Activated CD8-positive, alpha-beta memory T cell treated with anti-CD3 and anti-CD28 coated beads, Interleukin-2, amount 50 U/mL, for 48 hours (primary cell): ENCODE data around the gene UNC5C.

Source experiments
- DNase-seq: peaks from one replicate; pipeline ENCODE4 v3.0.0-alpha.2; 2020

The UNC5C gene

DNA sequence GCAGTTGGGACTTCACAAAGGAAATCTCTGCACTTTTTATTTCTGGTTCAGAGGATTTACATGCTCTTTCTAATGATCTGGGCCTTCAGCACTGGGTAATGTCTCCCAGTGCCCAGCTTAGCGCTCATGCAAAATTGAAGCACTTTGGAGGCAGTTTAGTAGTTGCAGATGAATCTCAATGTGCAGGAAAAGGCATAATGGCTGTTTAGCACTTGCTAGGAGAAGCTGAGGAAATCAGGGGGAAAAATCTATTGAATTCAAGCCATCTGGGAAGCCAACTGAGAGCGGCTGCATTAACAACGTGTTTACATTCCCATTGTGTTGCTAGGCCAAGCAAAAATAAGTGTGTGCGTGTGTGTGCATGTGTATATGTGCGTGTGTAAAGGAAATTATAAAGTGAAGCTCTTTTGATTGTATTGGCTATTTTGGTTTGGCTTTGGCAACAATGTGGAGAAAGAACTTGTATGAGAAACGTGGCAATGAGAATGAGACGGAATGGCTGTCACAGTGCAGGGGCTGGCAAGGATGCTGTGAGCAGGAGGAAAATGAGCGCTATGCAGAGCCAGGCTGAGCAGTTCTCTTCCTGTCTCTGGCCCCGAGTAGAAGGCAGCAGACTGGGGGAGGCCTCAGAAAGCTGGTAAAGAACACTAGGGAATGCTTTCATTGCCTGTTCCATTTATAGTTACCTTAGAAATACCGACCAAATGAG lies 231.5 kb downstream of the UNC5C start:
- DNase-seq = no peak

DNA sequence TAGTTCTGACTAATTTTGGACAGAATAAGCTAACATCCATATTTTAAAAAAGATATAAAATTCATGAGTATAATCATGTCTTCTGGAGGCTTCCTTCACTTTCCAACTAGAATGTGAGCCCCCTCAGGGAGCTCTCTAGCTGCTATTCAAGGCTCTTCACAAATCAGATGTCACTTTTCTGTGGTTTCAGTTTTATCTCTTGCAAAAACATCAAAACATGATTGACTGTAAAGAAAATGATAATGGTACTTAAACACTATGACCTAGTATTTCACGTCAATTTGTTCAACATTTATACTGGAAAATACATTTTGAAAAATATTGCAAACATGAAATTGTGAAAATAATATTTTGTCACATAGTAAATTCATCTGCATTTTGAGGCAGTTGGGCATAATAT lies 234.2 kb downstream of the UNC5C start:
- DNase-seq = no peak

DNA sequence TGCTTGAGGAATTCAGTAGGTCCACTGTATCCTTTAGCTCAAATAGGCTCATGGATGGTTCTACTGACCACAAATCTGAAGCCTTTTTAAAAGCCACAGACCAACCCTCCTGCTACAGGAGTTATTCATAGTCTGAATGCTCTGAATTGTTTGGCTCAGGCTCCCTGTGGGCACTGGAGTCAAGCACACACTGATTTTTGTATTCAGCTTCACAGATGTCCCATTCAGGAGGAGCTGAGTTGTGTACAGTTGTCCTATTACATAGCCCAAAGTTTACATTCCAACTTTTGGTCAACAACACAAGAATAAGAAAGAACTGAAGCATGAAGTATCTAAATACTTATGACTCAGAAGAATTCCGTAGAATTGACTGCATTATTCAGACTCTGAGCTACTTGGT lies 243.9 kb downstream of the UNC5C start:
- no peak for DNase-seq

DNA sequence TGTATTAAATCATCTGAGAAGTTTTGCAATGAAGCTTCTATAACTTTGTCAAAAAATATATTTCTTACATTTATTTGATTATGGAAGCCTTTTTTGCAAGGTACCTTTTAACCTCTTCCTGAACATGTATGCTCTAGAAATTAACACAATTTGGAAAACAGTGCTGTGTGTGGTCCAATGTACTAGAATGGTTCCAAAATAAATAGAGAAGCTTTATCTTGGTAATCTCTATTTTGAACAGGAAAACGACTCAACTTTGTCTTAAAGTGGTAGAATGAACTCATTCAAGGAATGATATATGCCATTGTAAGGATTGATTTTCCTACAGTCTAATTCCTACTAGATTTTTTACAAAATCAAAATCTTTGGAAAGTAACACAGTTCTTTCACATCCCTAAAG lies 248.5 kb downstream of the UNC5C start:
- DNase-seq = no peak

DNA sequence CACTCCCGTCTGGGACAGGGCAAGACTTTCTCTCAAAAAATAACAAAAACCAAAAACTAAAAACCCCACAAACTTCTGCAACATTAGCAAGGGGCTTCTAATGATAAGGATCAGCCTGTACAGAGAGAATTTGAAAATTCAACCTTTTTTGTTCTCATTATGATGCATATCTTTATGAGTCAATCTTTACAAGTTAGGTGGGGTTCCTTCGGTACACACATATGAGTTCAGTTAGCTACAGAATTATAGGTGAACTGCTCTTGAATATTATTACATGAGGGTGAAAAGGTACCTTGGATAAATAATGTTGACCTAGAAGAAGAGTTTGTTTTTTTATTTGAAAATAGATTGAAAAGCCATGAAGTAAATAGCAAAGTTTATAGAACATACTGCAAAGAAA lies 252.7 kb downstream of the UNC5C start:
- DNase-seq = no peak

DNA sequence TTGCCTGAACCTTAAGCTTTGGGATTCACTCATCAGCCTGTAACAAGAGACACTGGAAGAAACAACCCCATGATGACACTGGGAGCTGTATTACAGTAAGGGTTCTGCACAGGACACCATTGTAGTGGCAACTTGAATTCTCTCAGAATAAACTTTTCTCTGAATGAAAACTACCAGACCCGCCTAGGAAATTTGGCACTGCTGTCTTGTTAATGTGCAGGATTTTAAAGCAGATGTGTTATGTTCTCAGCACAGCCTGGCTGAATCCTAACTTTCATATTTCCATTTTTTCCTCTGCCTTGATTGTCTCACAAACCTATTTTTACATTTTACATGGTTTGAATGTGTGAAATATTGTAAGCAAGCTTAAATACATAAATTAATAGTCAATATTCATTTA lies 253.6 kb downstream of the UNC5C start:
- no peak for DNase-seq

DNA sequence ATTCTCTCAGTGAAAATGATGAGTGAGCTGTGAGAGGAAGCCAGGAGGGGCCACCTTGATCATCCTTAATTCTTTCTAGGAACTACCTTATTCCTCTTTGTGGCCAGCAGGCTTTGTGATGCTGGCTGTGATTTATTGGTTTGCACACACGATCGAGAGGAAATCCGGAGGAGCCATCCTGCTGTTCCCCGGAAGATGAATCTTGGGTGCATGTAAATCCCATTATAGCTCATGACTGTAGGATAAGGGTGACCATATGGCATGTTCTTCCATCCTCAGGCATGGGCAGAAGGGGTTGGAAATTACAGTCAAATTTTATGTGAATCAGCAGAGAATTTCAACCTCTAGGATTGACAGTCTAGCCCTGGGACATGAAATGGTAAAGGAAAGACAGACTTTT lies 254.5 kb downstream of the UNC5C start:
- DNase-seq = no peak

DNA sequence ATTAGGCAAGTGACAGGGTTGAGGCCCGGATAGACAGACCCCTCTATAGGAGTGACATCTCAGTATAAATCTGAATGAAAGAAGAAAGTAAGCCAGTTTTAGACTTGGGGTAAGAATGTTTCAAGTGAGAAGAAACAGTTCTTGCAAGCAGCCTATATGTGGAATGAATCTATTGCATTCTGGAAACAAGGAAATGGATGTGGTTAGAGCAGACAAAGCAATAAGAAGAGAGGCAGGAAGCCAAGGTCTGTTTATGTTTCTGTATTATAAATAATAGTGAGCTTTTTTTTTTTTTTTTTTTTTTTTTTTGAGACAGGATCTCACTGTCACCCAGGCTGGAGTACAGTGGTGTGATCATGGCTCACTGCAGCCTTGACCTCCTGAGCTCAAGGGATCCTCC lies 255.8 kb downstream of the UNC5C start:
- DNase-seq = no peak

DNA sequence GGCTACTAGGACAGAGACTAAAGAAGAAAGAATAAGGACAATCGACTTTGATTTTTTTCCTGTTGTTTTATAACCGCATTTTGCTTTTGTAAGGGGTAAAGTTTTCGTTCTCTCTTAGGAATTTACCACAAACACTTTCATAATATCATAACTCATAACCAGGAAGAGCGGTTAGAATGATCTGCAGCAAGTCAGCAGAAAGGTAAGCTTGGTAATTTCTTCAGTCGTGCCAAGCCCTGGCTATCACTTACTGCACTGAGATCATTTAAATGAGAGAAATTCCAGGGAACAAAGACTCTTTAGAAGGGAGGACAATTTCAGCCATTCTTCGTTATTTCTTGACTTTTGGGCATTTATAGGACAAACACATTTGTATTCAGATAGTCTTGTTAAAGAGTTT lies 258.1 kb downstream of the UNC5C start:
- no peak for DNase-seq

DNA sequence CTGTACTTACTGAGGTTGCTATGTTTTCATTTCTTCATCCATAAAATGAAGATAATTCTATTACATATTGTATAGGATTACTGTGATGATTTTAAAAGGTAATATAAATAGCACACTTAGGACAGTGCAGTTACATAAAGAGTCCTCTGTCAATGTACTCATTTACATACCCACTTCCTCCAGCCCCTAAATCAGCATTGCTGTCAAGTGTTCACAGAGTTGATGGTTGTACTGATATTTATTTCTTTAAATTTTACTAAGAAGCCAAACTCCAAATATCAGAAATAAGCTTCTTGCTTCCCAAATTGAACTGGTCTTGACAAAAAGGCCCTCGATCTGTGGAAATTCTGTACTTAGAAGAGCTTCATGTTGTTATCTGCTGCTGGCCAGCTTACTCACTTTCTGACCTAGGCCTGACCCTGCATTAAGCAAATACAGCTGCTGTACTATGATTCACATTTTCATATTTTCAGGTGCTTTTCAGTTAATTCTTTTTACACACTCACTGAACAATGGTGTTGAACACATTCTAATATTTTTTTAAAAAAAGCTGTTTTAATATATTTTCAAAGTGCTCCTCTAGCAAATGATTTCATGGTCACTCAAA lies 259.6 kb downstream of the UNC5C start:
- no peak for DNase-seq

DNA sequence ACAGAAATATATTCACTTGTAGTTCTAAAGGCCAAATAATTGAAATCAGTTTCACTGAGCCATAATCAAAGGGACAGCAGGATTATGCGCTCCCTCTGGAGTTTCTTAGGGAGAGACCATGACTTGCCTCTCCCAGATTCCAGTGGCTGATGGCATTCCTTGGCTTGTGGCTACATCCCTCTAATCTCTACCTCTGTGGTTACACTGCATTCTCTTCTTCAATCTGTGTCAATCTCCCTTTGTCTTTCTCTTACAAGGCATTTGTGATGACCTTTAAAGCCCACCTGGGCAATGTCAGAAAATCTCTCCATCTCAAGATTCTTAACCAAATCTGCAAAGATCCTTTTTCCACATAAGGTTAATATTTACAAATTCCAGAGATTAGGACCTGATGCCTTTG lies 260.2 kb downstream of the UNC5C start:
- DNase-seq = no peak

DNA sequence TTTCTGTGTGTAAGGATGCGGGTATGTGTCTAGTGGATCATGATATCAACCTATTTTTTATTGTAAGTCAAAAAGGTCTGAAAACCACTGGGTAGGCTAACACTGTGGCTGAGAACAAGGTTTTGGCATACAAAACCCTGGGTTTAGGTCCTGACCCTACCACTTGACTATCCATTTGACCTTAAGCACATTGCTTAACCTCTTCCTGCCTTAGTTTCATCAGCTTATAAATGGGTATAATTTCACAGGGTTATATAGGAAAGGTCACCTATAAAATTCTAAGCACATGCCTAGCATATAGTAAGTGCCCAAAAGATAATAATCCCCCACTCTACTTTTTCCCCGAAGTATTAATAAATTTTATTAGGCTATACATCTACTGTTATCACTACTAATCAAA lies 263.0 kb downstream of the UNC5C start:
- no peak for DNase-seq

DNA sequence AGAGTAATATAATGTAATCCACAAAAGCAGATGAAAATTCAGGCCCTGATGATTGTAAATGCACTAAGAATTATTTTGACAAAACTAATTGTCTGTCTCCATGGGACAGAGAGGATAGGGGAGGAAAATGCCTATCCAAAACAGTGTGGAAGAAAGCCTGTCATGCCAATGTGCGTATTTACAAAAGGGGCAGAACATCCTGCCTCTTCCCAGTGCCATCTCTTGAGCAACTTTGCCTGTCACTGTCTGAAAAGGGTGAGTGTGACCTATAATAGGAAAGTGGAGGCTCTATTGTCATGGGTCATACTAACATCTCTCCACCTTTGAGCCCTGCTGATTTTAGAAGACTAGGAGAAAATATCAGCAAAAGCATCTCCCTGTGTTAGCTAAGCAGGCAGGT lies 264.1 kb downstream of the UNC5C start:
- no peak for DNase-seq

DNA sequence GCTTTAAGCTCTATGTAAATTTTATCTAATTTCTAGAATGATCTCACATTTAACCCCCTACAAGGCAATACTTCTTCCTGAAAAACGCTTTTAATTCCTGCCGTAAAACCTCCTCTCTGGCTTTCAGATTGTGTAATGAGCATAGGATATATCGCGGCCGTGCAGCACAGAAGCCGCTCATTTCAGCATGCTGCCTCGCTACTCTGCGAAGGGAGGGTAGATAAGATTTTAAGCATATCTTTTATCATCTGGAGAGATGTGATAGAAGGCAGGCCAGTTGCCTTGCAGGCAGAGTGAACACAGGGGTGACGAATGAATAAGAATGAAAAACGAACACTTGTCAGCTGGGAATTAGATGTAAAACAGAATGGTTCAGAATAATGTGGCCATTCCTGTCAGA lies 265.5 kb downstream of the UNC5C start:
- no peak for DNase-seq

DNA sequence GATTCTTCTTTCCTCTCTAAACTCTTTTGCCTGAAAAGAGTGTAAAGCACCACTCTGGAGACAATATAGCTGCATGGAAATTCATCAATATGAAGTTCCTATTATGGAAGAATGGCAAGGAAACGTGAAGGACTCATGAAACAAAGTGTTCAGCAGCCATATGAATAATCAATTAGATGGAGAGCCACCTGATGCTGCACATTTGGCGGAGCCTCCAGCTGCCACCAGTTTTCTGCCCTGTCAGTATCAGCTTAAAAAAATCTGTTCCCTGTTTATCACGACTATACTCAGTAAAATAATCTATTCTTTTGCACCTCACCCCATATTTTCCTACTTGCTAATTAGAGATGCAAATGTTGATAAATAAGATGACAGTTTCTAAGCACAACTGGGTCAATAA lies 276.0 kb downstream of the UNC5C start:
- no peak for DNase-seq

DNA sequence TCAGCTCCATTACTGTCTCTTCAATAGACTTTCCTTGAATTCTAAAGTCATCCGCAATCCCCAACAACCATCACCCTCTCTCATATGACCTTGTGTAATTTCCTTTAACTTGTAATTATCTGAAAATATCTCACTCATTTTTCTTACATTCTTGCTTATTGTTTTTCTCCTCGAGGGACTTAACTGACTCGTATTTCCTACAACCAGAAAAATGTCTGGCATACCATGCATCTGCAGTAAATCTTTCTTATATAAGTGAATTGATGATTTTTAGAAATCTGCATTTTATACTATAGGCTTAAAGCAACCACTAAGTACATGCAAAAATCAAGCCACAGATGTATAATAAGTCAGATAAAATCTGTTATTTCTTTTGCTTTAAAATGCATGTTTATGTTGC lies 276.7 kb downstream of the UNC5C start:
- no peak for DNase-seq

DNA sequence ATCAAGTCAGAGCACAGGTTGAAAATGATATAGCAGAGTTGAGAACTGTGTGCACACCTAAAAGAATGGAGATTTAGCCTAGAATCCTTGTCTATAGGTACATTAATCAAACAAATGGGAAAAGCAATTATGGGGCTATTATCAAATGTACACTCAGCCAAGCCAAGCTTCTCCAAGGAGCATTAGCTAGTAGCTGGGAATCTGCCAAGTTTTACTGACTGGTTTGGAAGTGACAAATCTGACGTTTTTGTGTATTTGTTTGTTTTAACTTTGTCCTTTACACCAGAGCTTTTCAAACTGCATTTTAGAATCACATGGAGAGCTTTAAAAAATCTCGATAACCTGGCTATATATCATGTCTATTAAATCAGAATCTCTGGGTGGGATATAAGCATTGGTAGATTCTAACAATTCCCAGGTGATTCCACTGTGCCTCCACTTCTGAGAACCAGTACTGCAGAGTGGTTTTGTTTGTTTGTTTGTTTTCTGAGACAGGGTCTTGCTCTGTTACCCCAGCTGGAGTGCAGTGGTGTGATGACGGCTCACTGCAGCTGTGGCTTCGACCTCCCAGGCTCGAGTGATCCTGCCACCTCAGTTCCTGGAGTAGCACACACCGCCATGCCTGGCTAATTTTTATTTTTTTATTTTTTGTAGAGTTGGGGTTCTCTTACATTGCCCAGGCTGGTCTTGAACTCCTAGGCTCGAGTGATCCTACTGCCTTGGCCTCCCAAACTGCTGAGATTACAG lies 279.8 kb downstream of the UNC5C start:
- DNase-seq = no peak

DNA sequence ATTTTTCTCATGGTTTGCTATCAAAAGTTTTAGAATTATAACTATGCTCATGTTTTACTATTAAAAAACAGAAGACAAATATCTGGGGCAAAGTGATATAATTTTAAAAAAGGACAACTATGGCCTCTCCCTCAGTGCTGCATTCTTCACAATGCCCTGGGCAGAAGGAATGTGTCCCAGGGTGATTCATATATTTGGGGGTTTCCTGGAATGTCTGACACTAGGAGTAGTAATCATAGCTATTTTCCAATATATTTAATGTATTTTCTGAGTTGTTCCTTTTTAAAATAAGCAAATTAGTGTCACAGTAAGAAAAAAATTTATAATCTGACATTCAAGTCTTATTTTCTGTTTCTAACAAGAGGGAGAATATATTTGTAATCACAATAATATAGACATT lies 281.7 kb downstream of the UNC5C start:
- DNase-seq = no peak

DNA sequence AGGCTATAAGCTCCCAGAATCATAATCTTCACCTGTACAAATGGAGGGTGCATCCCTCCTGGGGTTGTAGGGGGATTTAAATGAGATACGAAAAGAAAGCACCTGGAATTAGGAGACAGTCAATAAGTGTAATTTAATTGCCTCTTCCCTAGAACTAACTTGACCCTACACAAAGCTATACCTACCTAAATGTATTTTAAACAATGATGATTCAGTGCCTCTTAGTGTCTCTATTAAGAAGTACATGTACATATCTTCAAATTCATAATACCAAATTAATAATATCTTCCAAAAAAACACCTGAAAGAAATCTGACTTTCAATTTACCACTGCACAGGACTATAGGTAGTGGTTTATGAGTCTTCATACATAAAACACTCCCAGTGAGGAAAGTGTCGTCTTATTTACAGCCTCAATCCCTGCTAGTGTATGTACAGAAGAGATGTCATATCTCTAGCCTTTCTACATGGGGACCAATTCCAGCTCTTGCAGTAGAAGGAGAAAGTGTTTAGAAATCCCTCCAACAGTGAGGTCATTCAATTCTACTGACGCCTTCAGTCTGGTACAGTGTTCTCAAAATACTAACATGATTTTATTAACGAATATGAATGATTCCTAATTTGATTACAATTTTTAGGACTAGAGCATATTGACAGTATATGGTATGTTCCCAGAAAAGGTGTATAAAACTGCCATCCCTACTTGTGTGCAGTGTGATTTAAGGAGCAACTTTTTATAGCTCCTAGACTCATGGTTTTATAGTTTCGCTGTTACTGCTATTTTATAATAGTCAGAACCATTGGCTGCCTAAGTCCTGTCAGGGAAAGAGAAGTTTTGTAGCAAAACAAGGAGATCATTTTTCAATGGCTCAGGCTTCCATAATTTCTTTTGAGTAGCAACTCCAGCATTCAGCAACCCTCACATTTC lies 282.7 kb downstream of the UNC5C start:
- no peak for DNase-seq

DNA sequence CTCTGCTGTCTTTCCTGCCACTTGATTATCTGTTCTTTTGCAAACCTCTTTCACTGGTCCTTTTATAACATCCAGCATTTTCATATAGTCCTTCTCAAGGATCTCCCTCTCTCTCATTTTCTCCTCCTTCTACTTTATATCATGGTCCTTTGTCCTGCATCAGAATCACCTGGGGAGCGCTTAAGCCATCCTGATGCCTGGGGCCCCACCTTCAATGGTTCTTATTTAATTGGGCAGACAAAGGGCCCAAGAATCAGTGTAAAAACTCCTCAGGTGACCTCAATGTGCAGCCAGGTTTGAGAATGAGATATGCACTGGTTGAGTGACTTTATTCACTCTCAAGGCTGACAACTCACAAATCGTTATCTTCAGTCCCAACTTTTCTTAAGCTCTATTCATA lies 283.9 kb downstream of the UNC5C start:
- no peak for DNase-seq

DNA sequence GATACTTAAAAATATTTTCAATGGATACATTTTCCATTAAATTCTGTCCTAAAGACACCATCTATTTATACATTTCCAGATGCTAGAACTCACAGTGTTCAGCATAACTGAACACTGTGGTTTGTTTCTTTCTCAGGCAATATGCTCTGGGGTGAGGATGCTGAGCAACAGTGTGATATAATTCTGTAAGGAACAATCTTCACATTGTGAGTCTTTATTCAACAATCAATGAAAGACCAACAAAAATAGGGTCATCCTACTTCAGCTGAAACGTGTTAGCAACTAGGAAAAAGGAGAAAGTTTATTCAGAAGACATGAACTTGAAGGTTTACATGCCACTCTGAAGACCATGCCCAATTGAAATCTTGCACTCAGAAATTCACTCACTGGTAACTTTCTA lies 284.8 kb downstream of the UNC5C start:
- DNase-seq = no peak

DNA sequence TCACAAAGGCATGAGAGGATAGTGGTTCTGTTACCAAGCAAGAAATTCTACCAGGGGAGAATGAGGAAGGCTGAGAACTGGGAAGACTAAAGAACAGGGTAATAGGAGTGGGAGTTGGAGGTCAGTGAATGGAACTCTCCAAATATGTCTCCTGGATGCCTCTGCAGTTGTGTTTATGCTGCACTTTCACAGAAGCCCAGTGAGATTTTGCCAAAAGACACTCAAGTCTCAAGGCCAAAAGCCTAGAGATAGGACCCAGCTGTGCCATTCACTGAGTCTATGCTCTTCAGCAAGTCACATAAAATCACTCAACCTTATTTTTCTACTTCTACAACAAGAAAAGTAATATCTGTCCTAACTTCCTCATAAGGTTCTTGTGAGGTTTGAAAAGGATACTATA lies 285.4 kb downstream of the UNC5C start:
- no peak for DNase-seq

DNA sequence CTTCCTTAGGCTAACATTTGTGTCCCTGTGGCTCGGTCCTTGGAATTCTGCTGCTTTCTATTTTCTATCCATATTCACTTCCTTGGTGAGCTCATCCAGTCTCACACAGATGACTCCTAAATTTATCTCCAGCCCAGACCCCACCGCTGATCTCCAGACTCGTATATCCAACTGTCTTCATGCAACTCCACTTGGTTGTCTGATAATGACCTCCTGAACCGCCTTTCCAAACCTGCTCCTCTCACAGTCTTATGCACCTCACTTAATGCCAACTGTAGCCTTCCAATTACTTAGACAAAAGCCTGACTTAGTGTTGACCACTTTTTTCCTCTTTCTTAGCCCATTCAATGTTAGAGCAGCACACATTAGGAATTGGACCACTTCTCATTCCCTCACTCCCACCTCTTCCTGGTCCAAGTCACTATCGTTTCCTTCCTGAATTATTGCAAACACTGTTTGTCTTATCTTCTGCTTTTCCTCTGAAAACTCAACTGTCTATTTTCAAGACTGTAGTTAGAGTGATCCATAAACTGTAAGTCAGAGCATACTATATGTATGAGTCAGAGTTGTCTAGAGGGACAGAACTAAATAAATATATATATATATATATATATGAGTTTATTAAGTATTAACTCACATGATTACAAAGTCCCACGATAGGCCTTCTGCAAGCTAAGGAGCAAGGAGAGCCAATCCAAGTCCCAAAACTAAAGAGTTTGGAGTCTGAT lies 292.5 kb downstream of the UNC5C start:
- DNase-seq = no peak
